SK-N-SH (cell line): ENCODE measurements around the gene ALPK3. TPM values are rescaled to one million over a fixed set of nuclear protein-coding genes. Genes with fewer than 3 reads are reported as not detected.

ENCODE experiments used
- CTCF ChIA-PET: fragments of 300-600, 350-600 bp; formaldehyde crosslinking; extraction: SDS; loops from one replicate; lab custom pipeline; 2021; lab: Yijun Ruan, JAX
- POLR2A ChIA-PET: fragments of 350-600 bp; sonication (Branson Sonifier 250); formaldehyde crosslinking; extraction: SDS; loops from one replicate; lab custom pipeline; 2020; ENCODE audit warnings: antibody characterized with exemption, inconsistent platforms; lab: Yijun Ruan, JAX
- DNase-seq: peaks from one replicate; pipeline ENCODE4 v3.0.0; 2012
- H2AFZ ChIP-seq: fragments of 200-600 bp; sonication (generic); 2 replicates; pipeline ENCODE4 v1.8.1; 2016; ENCODE audit warnings: antibody characterized with exemption, mild to moderate bottlenecking, low read depth
- H3F3A ChIP-seq: fragments of 200-600 bp; sonication (generic); replicated peaks from 2 replicates; pipeline ENCODE3; 2016; ENCODE audit warnings: antibody characterized with exemption, mild to moderate bottlenecking; ENCODE audit not compliant: insufficient read depth
- H3K27ac ChIP-seq, 2 experiments: fragments of 200-500 bp in 1 of 2; fragments of 200-600 bp in 1 of 2; sonication (Bioruptor generic) in 1 of 2; sonication (generic), shearing (Covaris generic) in 1 of 2; 2 replicates each; pipeline versions ENCODE4 v1.5.1 to v1.6.1; 2014 to 2016; ENCODE audit warnings: low read depth in 2 of 2, inconsistent platforms in 1 of 2, low read length in 1 of 2, mild to moderate bottlenecking in 1 of 2, mixed read lengths in 1 of 2
- H3K27me3 ChIP-seq: fragments of 200-600 bp; sonication (generic), shearing (Covaris generic); 2 replicates; pipeline ENCODE4 v1.6.1; 2016; ENCODE audit warnings: mixed run types; ENCODE audit not compliant: insufficient read depth
- H3K36me3 ChIP-seq, 2 experiments: fragments of 200-500 bp in 1 of 2; fragments of 200-600 bp in 1 of 2; sonication (Bioruptor generic) in 1 of 2; sonication (generic) in 1 of 2; replicated peaks in 1 of 2; 2 replicates each; pipeline versions ENCODE3 to v1.5.1; 2014 to 2016; ENCODE audit warnings: low read length in 1 of 2, mild to moderate bottlenecking in 1 of 2; ENCODE audit not compliant: insufficient read depth in 2 of 2, control insufficient read depth in 1 of 2
- H3K4me1 ChIP-seq, 2 experiments: fragments of 200-500 bp in 1 of 2; fragments of 200-600 bp in 1 of 2; sonication (Bioruptor generic) in 1 of 2; sonication (generic), shearing (Covaris generic) in 1 of 2; 2 replicates each; pipeline versions ENCODE4 v1.5.1 to v1.6.1; 2014 to 2016; ENCODE audit warnings: low read depth in 1 of 2, low read length in 1 of 2, mixed run types in 1 of 2; ENCODE audit not compliant: insufficient read depth in 2 of 2, control insufficient read depth in 1 of 2
- H3K4me2 ChIP-seq: fragments of 200-600 bp; sonication (generic), shearing (Covaris generic); 2 replicates; pipeline ENCODE4 v1.6.1; 2017; ENCODE audit warnings: mixed run types
- H3K4me3 ChIP-seq, 2 experiments: fragments of 200-500 bp in 1 of 2; fragments of 200-600 bp in 1 of 2; sonication (Bioruptor generic) in 1 of 2; sonication (generic), shearing (Covaris generic) in 1 of 2; 2 replicates each; pipeline versions ENCODE4 v1.5.1 to v1.8.1; 2014 to 2016; ENCODE audit warnings: low read depth in 2 of 2, inconsistent platforms in 1 of 2, low read length in 1 of 2, mild to moderate bottlenecking in 1 of 2, mixed read lengths in 1 of 2, moderate library complexity in 1 of 2
- H3K79me2 ChIP-seq: fragments of 200-600 bp; sonication (generic); 2 replicates; pipeline ENCODE4 v1.8.1; 2017; ENCODE audit warnings: mild to moderate bottlenecking; ENCODE audit not compliant: insufficient read depth
- H3K9ac ChIP-seq: fragments of 200-600 bp; sonication (generic); 2 replicates; pipeline ENCODE4 v1.6.1; 2017; ENCODE audit warnings: mixed run types
- H3K9me2 ChIP-seq: fragments of 200-600 bp; sonication (generic); 2 replicates; pipeline ENCODE4 v1.6.1; 2017; ENCODE audit warnings: mixed run types
- H3K9me3 ChIP-seq: fragments of 200-600 bp; sonication (generic); 2 replicates; pipeline ENCODE4 v1.6.1; 2017; ENCODE audit warnings: mixed run types, mild to moderate bottlenecking, moderate library complexity
- H4K20me1 ChIP-seq: fragments of 200-600 bp; sonication (generic); 2 replicates; pipeline ENCODE4 v1.6.1; 2017; ENCODE audit warnings: mild to moderate bottlenecking, mixed run types; ENCODE audit not compliant: insufficient read depth
- CTCF ChIP-seq: fragments of 200-600 bp; sonication (generic); IDR thresholded peaks from 2 replicates; pipeline ENCODE4 v1.6.1; 2017; ENCODE audit warnings: antibody characterized with exemption, mild to moderate bottlenecking, moderate library complexity
- EP300 ChIP-seq, 2 experiments: IDR thresholded peaks; 2 replicates each; pipeline versions ENCODE4 v1.4.0 to v1.6.1; 2012; ENCODE audit warnings: borderline replicate concordance in 1 of 2, low read depth in 1 of 2, low read length in 1 of 2
- MEF2A ChIP-seq: IDR thresholded peaks from 2 replicates; pipeline ENCODE4 v1.4.0; 2012; ENCODE audit warnings: low read depth, borderline replicate concordance
- RAD21 ChIP-seq: IDR thresholded peaks from 2 replicates; pipeline ENCODE4 v1.6.1; 2012; ENCODE audit warnings: mild to moderate bottlenecking, low read length
- RCOR1 ChIP-seq: fragments of 150-350 bp; IDR thresholded peaks from 2 replicates; pipeline ENCODE4 v1.6.1; 2017; ENCODE audit warnings: antibody characterized with exemption, low read length
- RFX5 ChIP-seq: IDR thresholded peaks from 2 replicates; pipeline ENCODE4 v1.6.1; 2012; ENCODE audit warnings: mild to moderate bottlenecking, improper control_type of control experiment, low read length
- SIN3A ChIP-seq: IDR thresholded peaks from 2 replicates; pipeline ENCODE4 v1.6.1; 2012; ENCODE audit warnings: low read depth, mild to moderate bottlenecking, low read length, moderate library complexity, borderline replicate concordance
- TEAD4 ChIP-seq: IDR thresholded peaks from 2 replicates; pipeline ENCODE4 v1.4.0; 2012; ENCODE audit warnings: mild to moderate bottlenecking, borderline replicate concordance; ENCODE audit not compliant: insufficient read depth
- USF1 ChIP-seq: IDR thresholded peaks from 2 replicates; pipeline ENCODE4 v1.4.0; 2012; ENCODE audit warnings: low read depth, borderline replicate concordance
- USF2 ChIP-seq: fragments of 150-350 bp; IDR thresholded peaks from 2 replicates; pipeline ENCODE4 v1.6.1; 2017; ENCODE audit warnings: antibody characterized with exemption, low read length, low read depth, borderline replicate concordance
- YY1 ChIP-seq: IDR thresholded peaks from 2 replicates; pipeline ENCODE4 v1.4.0; 2012; ENCODE audit warnings: low read depth, mild to moderate bottlenecking
- WGBS: methylation state at CpG from one replicate; pipeline ENCODE4 v1.1.6; 2017; ENCODE audit warnings: low lambda C conversion rate; 5-methylcytosine and 5-hydroxymethylcytosine counted together
- polyA plus RNA-seq, 3 experiments: library from polyadenylated mRNA; depleted of rRNA; stranded (reverse); fragments of >200 nt; gene quantifications; 2 replicates each; pipeline ENCODE4 v1.2.3, GENCODE V29; 2012

The ALPK3 gene
- polyA plus RNA-seq, 1 of the 3 experiments (the other 2 are of a cell fraction), result 0.16 TPM

GRCh38 chr15:84862214-84862975 is 45.2 kb downstream of the ALPK3 start:
- POLR2A ChIA-PET, result interaction anchor here (1.0 kb wide), 1 partner anchor 20 kb away, joined by 3 read pairs; no protein-coding TSS in a partner anchor
- H3K4me1 ChIP-seq, result peaks cover 0 to 6% of the 10 kb centered on the region in 2 experiments; a peak in 1 of 4 replicates
- CTCF ChIA-PET, result interaction anchor here (1.2 to 1.5 kb wide), 3 partner anchors 11 to 66 kb away, joined by 3 to 4 read pairs (median 4); no protein-coding TSS in a partner anchor
- H3K27me3 ChIP-seq, result no peaks in the 10 kb centered on the region
- DNase-seq, result no peak
- H3K36me3 ChIP-seq, result no peaks in the 10 kb centered on the region
- no peak overlapping the region for H2AFZ ChIP-seq
- no peak overlapping the region for H3K4me3 ChIP-seq
- H3K9me2 ChIP-seq, result no peaks in the 10 kb centered on the region
- H4K20me1 ChIP-seq, result no peaks in the 10 kb centered on the region
- no peak overlapping the region for H3K27ac ChIP-seq
- H3K9me3 ChIP-seq, result no peaks in the 10 kb centered on the region
- H3F3A ChIP-seq, result no peaks in the 10 kb centered on the region
- H3K9ac ChIP-seq, result no peak overlapping the region
- no peak overlapping the region for H3K4me2 ChIP-seq
- no peaks in the 10 kb centered on the region for H3K79me2 ChIP-seq
- 83% methylated on average over 16 of the region's 17 CpGs for WGBS
- no peak for TF ChIP-seq YY1
- no peak for TF ChIP-seq SIN3A
- TF ChIP-seq TEAD4, result no peak
- TF ChIP-seq EP300 (IDR thresholded peaks at IDR 0.05; ENCODE audit: borderline replicate concordance in 1 of 2, low read depth in 1 of 2, low read length in 1 of 2), result no peak
- no peak for TF ChIP-seq USF2
- TF ChIP-seq MEF2A, result no peak
- TF ChIP-seq USF1, result no peak
- no peak for TF ChIP-seq RCOR1
- TF ChIP-seq RFX5, result no peak
- TF ChIP-seq, all 33 proteins: peak for 0

GRCh38 chr15:84863565-84864443 is 46.6 kb downstream of the ALPK3 start:
- Histone ChIP-seq H3K4me3 (no peak overlapping the region), H2AFZ (no peak overlapping the region), H3K9me2 (no peaks in the 10 kb centered on the region), H3K9ac (no peak overlapping the region), H3K4me1 (peaks cover 0 to 6% of the 10 kb centered on the region in 2 experiments; a peak in 1 of 4 replicates), H3F3A (no peaks in the 10 kb centered on the region), H3K4me2 (no peak overlapping the region), H3K36me3 (no peaks in the 10 kb centered on the region), H3K27ac (no peak overlapping the region; a peak in 1 of 4 replicates), H3K79me2 (no peaks in the 10 kb centered on the region), H3K9me3 (no peaks in the 10 kb centered on the region), H4K20me1 (no peaks in the 10 kb centered on the region), H3K27me3 (no peaks in the 10 kb centered on the region)
- POLR2A ChIA-PET, result interaction anchor here (1.0 to 1.4 kb wide), 2 partner anchors 19 to 148 kb away, joined by 3 to 5 read pairs; partner anchors contain the start of gene SEC11A
- WGBS, result 88% methylated on average over 13 of the region's 13 CpGs
- CTCF ChIA-PET, result interaction anchor here (0.6 to 2.8 kb wide), 8 partner anchors 9 to 293 kb away, joined by 3 to 13 read pairs (median 4); no protein-coding TSS in a partner anchor
- DNase-seq, result no peak
- no peak for TF ChIP-seq EP300 (IDR thresholded peaks at IDR 0.05; ENCODE audit: borderline replicate concordance in 1 of 2, low read depth in 1 of 2, low read length in 1 of 2)
- peak; percentile 8; the same call in 1 of the 2 replicates for TF ChIP-seq CTCF
- TF ChIP-seq RAD21, result peak; percentile 37
